ENCODE measurements around the gene SEC31A. TPM values are rescaled to one million over a fixed set of nuclear protein-coding genes. Genes with fewer than 3 reads are reported as not detected.
A peak's percentile ranks its signal among the peaks of the same experiment; 100 is the strongest.

Gene SEC31A
- total RNA-seq (100 to 1,000 TPM; 175 to 244 TPM), polyA plus RNA-seq (100 to 1,000 TPM in 1 of 2 donors, 10 to 100 TPM in 1; 83.7 to 124 TPM)
- long read RNA-seq, donor 1, full-length matches to known transcripts, result 31 of 87 reads
- long read RNA-seq, donor 1, partial matches to known transcripts, result 56 of 87 reads
- long read RNA-seq, donor 1, other reads (novel, unspliced or antisense), result 0 of 87 reads
- long read RNA-seq, donor 2, transcript SEC31A-241 (3 exons, 829 nt), result major isoform, 5 of 41 reads
- long read RNA-seq, donor 2, partial matches to known transcripts, result 28 of 41 reads
- long read RNA-seq, donor 2, other reads (novel, unspliced or antisense), result 0 of 41 reads
- long read RNA-seq, donor 3, partial matches to known transcripts, result 5 of 14 reads
- long read RNA-seq, donor 3, other reads (novel, unspliced or antisense), result 0 of 14 reads
- long read RNA-seq, donor 4, partial matches to known transcripts, result 32 of 41 reads
- long read RNA-seq, donor 4, other reads (novel, unspliced or antisense), result 0 of 41 reads
- long read RNA-seq, donor 5, full-length matches to known transcripts, result 20 of 93 reads
- long read RNA-seq, donor 5, partial matches to known transcripts, result 73 of 93 reads
- long read RNA-seq, donor 5, other reads (novel, unspliced or antisense), result 0 of 93 reads

DNA sequence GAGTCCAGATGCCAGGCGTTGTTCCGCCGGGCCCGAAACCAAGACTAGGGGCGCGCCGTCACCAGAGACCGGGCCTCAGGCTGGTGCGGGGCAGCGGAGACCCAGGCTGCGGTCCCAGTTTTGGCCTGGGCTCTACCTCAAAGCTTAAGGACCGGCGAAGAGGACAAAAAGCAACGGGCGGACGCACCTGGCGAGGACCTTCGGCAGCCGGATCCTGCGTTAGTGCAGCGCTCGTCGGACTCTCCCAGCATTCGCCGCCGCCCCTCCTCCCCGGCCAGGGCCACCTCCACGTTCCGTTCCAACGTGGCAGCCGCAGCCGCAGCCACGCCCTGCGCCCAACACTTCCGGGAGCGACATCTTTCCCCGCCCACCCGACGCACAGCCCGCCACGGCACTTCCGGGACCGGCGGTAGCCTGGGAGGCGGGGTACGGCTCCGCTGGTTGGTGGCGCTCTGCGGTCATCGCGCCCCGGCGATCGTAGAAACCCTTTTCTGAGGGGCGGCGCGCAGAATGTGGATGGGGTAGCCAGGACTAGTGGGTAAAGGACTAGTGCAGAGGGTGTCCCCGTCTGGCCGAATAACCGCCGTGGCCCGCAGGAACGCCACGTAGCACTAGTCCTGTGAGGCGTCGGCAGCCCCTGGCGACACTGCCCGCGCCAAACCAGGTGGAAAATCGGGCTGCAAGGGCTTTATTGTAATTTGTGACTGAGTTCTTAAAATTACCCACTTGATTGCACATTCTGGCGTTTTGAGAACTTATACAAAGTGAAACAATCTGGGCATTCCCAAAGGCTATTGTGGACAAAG lies at the start of gene SEC31A:
TSS of gene SEC31A (minus strand) at position 253 of the 806 bp plus-strand sequence. CDS start 9,217 bp downstream, outside the sequence.
- H3K4me1 ChIP-seq (ENCODE audit: control insufficient read depth in 5 of 5, insufficient read depth in 5 of 5, low read length in 5 of 5), result peaks cover under 1 to 17% (median 8%) of the 10 kb centered on the region in 5 donors
- H3K36me3 ChIP-seq (ENCODE audit: control insufficient read depth in 4 of 4, insufficient read depth in 4 of 4, low read length in 4 of 4), result peaks cover 4 to 10% (median 7%) of the 10 kb centered on the region in 4 donors
- peak within 1 kb of the TSS; percentile 96 for H3K4me3 ChIP-seq
- peak within 1 kb of the TSS; percentile 96 to 100 for H3K27ac ChIP-seq (ENCODE audit: low read depth in 1 of 2, low read length in 1 of 2)
- no peaks in the 10 kb centered on the region for H3K9me3 ChIP-seq (ENCODE audit: control insufficient read depth in 4 of 4, insufficient read depth in 3 of 4, low read length in 3 of 4)
- H3K27me3 ChIP-seq (ENCODE audit: control insufficient read depth in 3 of 3, insufficient read depth in 3 of 3, low read length in 2 of 3), result no peaks in the 10 kb centered on the region
- WGBS, 2 donors, result 0% methylated on average over 71 of the region's 71 CpGs
- peak within 1 kb of the TSS; percentile 97 to 99 for H3K9ac ChIP-seq (ENCODE audit: insufficient read depth in 1 of 2, low read length in 2 of 2)
- ATAC-seq (ENCODE audit: insufficient read depth, low FRiP score) (peak; percentile 99), DNase-seq (peak; percentile 97)
- TF ChIP-seq, protein P1, sequence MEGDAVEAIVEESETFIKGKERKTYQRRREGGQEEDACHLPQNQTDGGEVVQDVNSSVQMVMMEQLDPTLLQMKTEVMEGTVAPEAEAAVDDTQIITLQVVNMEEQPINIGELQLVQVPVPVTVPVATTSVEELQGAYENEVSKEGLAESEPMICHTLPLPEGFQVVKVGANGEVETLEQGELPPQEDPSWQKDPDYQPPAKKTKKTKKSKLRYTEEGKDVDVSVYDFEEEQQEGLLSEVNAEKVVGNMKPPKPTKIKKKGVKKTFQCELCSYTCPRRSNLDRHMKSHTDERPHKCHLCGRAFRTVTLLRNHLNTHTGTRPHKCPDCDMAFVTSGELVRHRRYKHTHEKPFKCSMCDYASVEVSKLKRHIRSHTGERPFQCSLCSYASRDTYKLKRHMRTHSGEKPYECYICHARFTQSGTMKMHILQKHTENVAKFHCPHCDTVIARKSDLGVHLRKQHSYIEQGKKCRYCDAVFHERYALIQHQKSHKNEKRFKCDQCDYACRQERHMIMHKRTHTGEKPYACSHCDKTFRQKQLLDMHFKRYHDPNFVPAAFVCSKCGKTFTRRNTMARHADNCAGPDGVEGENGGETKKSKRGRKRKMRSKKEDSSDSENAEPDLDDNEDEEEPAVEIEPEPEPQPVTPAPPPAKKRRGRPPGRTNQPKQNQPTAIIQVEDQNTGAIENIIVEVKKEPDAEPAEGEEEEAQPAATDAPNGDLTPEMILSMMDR (IDR thresholded peaks at IDR 0.05; ENCODE audit: control extremely low read depth, extremely low read depth), result no peak

DNA sequence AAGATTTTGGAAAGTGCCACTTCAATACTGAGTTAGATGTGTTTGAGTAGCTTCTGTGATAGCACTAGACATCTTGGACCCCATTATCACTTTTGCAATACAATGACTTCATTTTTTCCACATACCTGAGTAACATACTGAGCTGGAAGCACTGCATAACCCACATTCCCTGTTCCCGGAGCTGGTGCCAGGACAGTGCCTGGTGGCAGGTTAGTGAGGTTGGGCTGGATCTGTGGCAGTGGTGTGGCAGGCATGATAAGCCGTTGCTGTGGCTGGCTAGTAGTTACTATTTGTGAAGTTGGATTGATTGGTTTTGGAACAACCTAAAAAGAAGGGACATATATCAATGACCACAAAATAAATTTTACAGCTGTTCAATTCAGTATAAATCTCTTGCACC lies 48.5 kb upstream of the SEC31A start:
- Histone ChIP-seq H3K27me3 (ENCODE audit: control insufficient read depth in 3 of 3, insufficient read depth in 3 of 3, low read length in 2 of 3) (no peaks in the 10 kb centered on the region), H3K36me3 (ENCODE audit: control insufficient read depth in 4 of 4, insufficient read depth in 4 of 4, low read length in 4 of 4) (peaks cover 7 to 25% (median 18%) of the 10 kb centered on the region in 4 donors), H3K4me1 (ENCODE audit: control insufficient read depth in 5 of 5, insufficient read depth in 5 of 5, low read length in 5 of 5) (no peaks in the 10 kb centered on the region), H3K27ac (ENCODE audit: low read depth in 1 of 2, low read length in 1 of 2) (no peak overlapping the region), H3K4me3 (no peak overlapping the region), H3K9ac (ENCODE audit: insufficient read depth in 1 of 2, low read length in 2 of 2) (no peak overlapping the region), H3K9me3 (ENCODE audit: control insufficient read depth in 4 of 4, insufficient read depth in 3 of 4, low read length in 3 of 4) (no peaks in the 10 kb centered on the region)
- 81 to 86% methylated on average over 2 of the region's 2 CpGs for WGBS, 2 donors
- no peak for DNase-seq
- TF ChIP-seq, protein P1 (IDR thresholded peaks at IDR 0.05; ENCODE audit: control extremely low read depth, extremely low read depth), result no peak
- ATAC-seq (ENCODE audit: insufficient read depth, low FRiP score), result no peak

GRCh38 chr4:82934441-82934840 lies 43.5 kb upstream of the SEC31A start:
- no peak for DNase-seq
- TF ChIP-seq, protein P1 (IDR thresholded peaks at IDR 0.05; ENCODE audit: control extremely low read depth, extremely low read depth), result no peak
- H3K36me3 ChIP-seq (ENCODE audit: control insufficient read depth in 4 of 4, insufficient read depth in 4 of 4, low read length in 4 of 4), result peaks cover 9 to 23% (median 18%) of the 10 kb centered on the region in 4 donors
- no peak overlapping the region for H3K9ac ChIP-seq (ENCODE audit: insufficient read depth in 1 of 2, low read length in 2 of 2)
- no peaks in the 10 kb centered on the region for H3K9me3 ChIP-seq (ENCODE audit: control insufficient read depth in 4 of 4, insufficient read depth in 3 of 4, low read length in 3 of 4)
- H3K4me1 ChIP-seq (ENCODE audit: control insufficient read depth in 5 of 5, insufficient read depth in 5 of 5, low read length in 5 of 5), result no peaks in the 10 kb centered on the region
- no peaks in the 10 kb centered on the region for H3K27me3 ChIP-seq (ENCODE audit: control insufficient read depth in 3 of 3, insufficient read depth in 3 of 3, low read length in 2 of 3)
- H3K27ac ChIP-seq (ENCODE audit: low read depth in 1 of 2, low read length in 1 of 2), result no peak overlapping the region
- no peak overlapping the region for H3K4me3 ChIP-seq
- ATAC-seq (ENCODE audit: insufficient read depth, low FRiP score), result no peak
